Body of pancreas (tissue), 4 donors: Measurements from ENCODE around the gene LIN9.

Experiments used
- CTCF ChIP-seq, 7 experiments: fragments of 450-650 bp in 4 of 7; fragments of 200-600 bp in 3 of 7; sonication (generic) in 3 of 7; IDR thresholded peaks; one replicate each; pipeline ENCODE4 v1.5.1; 2016 to 2019; ENCODE audit warnings: antibody characterized with exemption in 7 of 7
- POLR2A ChIP-seq, 3 donors: fragments of 450-650 bp; IDR thresholded peaks; one replicate each; pipeline ENCODE4 v1.6.1; 2016; ENCODE audit warnings: antibody characterized with exemption in 3 of 3, mild to moderate bottlenecking in 2 of 3

GRCh38 chr1:226324479-226324878 is 15.5 kb upstream of the LIN9 start:
- TF ChIP-seq CTCF (IDR thresholded peaks at IDR 0.05) (no peak), POLR2A (IDR thresholded peaks at IDR 0.05) (no peak)
